Endodermal cell (in vitro differentiated cells): ENCODE results near the gene ERBIN. TPM values are rescaled to one million over a fixed set of nuclear protein-coding genes. Genes with fewer than 3 reads are reported as not detected.

Source experiments
- DNase-seq: peaks from one replicate; pipeline ENCODE4 v3.0.0-alpha.2; 2017
- H3K27ac ChIP-seq: 2 replicates; pipeline ENCODE4 v1.5.1; 2013; ENCODE audit warnings: mild to moderate bottlenecking, low read depth, low read length, moderate library complexity
- H3K27me3 ChIP-seq: 2 replicates; pipeline ENCODE4 v1.6.1; 2013; ENCODE audit warnings: mild to moderate bottlenecking, low read length, moderate library complexity; ENCODE audit not compliant: insufficient read depth, control insufficient read depth, poor library complexity, severe bottlenecking
- H3K36me3 ChIP-seq: 2 replicates; pipeline ENCODE4 v1.7.0; 2013; ENCODE audit warnings: mild to moderate bottlenecking, low read length, moderate library complexity; ENCODE audit not compliant: control insufficient read depth, insufficient read depth
- H3K4me1 ChIP-seq: one replicate; pipeline ENCODE4 v1.7.0; 2013; ENCODE audit warnings: low read length; ENCODE audit not compliant: control insufficient read depth, insufficient read depth
- H3K4me3 ChIP-seq: 2 replicates; pipeline ENCODE4 v1.5.1; 2013; ENCODE audit warnings: mild to moderate bottlenecking, low read length, moderate library complexity
- H3K9ac ChIP-seq: 2 replicates; pipeline ENCODE4 v1.6.1; 2013; ENCODE audit warnings: mild to moderate bottlenecking, low read length, moderate library complexity; ENCODE audit not compliant: poor library complexity, severe bottlenecking; ENCODE audit errors: extremely low read depth
- H3K9me3 ChIP-seq: 2 replicates; pipeline ENCODE4 v1.6.1; 2013; ENCODE audit warnings: mild to moderate bottlenecking, low read length, moderate library complexity; ENCODE audit not compliant: control insufficient read depth
- H3K27ac Mint-ChIP-seq: 2 replicates; pipeline ENCODE4 v1.8.0; 2020; ENCODE audit warnings: mixed read lengths
- H3K27me3 Mint-ChIP-seq: 2 replicates; pipeline ENCODE4 v1.8.0; 2021; ENCODE audit warnings: mild to moderate bottlenecking, mixed read lengths; ENCODE audit not compliant: insufficient read depth
- H3K36me3 Mint-ChIP-seq: 2 replicates; pipeline ENCODE4 v1.8.0; 2020; ENCODE audit warnings: low read depth, mixed read lengths
- H3K4me1 Mint-ChIP-seq: 2 replicates; pipeline ENCODE4 v1.8.0; 2020; ENCODE audit warnings: mixed read lengths
- H3K4me3 Mint-ChIP-seq: 2 replicates; pipeline ENCODE4 v1.8.0; 2020; ENCODE audit warnings: mild to moderate bottlenecking, moderate library complexity, mixed read lengths
- H3K9me3 Mint-ChIP-seq: 2 replicates; pipeline ENCODE4 v1.8.0; 2020; ENCODE audit warnings: mild to moderate bottlenecking, mixed read lengths
- WGBS, 2 experiments: methylation state at CpG; one replicate each; pipeline versions ENCODE4 v1.1.5 to v1.1.7; 2013; ENCODE audit warnings: missing lambda C conversion rate in 2 of 2, mixed read lengths in 1 of 2; ENCODE audit not compliant: insufficient coverage in 1 of 2, insufficient read length in 1 of 2; 5-methylcytosine and 5-hydroxymethylcytosine counted together
- total RNA-seq, 2 donors: library from RNA; stranded (reverse); fragmentation: NEBNext Ultra II Directional in 1 of 2; extraction: Animal tissue kit (Norgen Biotek cat#: 25700) in 1 of 2; gene quantifications; 2 replicates in 1 of 2; 3 replicates in 1 of 2; pipeline ENCODE4 v1.2.1, GENCODE V29; 2021
- TF ChIP-seq, protein P1 (sequence below): fragments of 200-600 bp; sonication (generic); conservative IDR thresholded peaks from 2 replicates; pipeline ENCODE4 v1.5.0; 2021; ENCODE audit warnings: antibody characterized with exemption, mild to moderate bottlenecking

Gene ERBIN
- total RNA-seq, 2 donors from 2014 or later: 51.8 to 54.4 TPM

DNA sequence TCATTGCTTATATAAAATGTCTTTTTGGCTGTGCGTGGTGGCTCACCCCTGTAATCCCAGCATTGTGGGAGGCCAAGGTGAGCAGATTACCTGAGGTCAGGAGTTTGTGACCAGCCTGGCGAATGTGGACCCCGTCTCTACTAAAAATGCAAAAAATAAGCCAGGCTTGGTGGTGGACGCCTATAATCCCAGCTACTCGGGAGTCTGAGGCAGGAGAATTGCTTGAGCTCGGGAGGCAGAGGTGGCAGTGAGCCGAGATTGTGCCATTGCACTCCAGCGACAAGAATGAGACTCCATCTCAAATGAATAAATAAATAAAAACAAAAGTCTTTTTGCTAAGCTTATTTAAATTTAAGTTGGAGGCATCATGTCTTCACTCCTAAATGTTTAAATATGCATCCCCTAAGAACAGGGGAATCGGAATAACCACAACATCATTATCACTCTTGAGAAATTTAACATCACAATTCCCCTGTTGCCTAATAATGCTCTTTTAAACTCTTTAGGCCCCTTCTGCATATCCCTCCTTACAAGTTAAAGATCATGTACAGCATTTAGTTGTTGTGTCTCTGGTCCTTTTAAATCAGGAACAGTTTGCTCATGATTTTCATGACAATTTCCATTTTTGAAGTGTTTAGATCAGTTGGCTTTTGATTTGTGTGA is 72.8 kb downstream of the ERBIN start:
- no peaks in the 10 kb centered on the region for H3K27me3 ChIP-seq
- H3K36me3 ChIP-seq: peaks cover 31% of the 10 kb centered on the region
- H3K4me1 ChIP-seq: no peaks in the 10 kb centered on the region
- H3K36me3 Mint-ChIP-seq: peaks cover 43% of the 10 kb centered on the region
- no peak overlapping the region for H3K4me3 ChIP-seq
- H3K9ac ChIP-seq: no peak overlapping the region
- WGBS, 2 experiments: 88 to 92% methylated on average over 5 to 9 of the region's 9 CpGs
- TF ChIP-seq, protein P1, sequence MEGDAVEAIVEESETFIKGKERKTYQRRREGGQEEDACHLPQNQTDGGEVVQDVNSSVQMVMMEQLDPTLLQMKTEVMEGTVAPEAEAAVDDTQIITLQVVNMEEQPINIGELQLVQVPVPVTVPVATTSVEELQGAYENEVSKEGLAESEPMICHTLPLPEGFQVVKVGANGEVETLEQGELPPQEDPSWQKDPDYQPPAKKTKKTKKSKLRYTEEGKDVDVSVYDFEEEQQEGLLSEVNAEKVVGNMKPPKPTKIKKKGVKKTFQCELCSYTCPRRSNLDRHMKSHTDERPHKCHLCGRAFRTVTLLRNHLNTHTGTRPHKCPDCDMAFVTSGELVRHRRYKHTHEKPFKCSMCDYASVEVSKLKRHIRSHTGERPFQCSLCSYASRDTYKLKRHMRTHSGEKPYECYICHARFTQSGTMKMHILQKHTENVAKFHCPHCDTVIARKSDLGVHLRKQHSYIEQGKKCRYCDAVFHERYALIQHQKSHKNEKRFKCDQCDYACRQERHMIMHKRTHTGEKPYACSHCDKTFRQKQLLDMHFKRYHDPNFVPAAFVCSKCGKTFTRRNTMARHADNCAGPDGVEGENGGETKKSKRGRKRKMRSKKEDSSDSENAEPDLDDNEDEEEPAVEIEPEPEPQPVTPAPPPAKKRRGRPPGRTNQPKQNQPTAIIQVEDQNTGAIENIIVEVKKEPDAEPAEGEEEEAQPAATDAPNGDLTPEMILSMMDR: no peak
- H3K27ac Mint-ChIP-seq: no peak overlapping the region
- peaks cover 2% of the 10 kb centered on the region for H3K9me3 Mint-ChIP-seq
- DNase-seq: no peak
- H3K27me3 Mint-ChIP-seq: no peaks in the 10 kb centered on the region
- H3K4me1 Mint-ChIP-seq: peaks cover 15% of the 10 kb centered on the region
- peaks cover 3% of the 10 kb centered on the region for H3K9me3 ChIP-seq
- H3K27ac ChIP-seq: no peak overlapping the region
- no peak overlapping the region for H3K4me3 Mint-ChIP-seq

DNA sequence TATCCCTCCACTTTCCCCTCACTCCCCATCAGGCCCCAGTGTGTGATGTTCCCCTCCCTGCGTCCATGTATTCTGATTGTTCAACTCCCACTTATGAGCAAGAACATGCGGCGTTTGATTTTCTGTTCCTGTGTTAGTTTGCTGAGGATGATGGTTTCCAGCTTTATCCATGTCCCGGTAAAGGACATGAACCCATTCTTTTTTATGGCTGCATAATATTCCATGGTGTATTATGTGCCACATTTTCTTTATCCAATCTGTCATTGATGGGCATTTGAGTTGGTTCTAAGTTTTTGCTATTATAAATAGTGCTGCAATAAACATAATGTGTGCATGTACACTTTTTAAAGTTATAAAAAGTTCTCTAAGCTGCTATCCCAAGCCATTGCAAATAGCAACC is 75.6 kb downstream of the ERBIN start:
- no peak overlapping the region for H3K27ac Mint-ChIP-seq
- WGBS, 2 experiments: 93 to 98% methylated on average over 4 of the region's 4 CpGs
- Histone ChIP-seq H3K27me3 (no peaks in the 10 kb centered on the region), H3K4me3 (no peak overlapping the region), H3K9me3 (peaks cover 3% of the 10 kb centered on the region), H3K36me3 (peaks cover 19% of the 10 kb centered on the region), H3K27ac (no peak overlapping the region), H3K9ac (no peak overlapping the region), H3K4me1 (no peaks in the 10 kb centered on the region)
- no peaks in the 10 kb centered on the region for H3K27me3 Mint-ChIP-seq
- no peak for DNase-seq
- no peak overlapping the region for H3K4me3 Mint-ChIP-seq
- peaks cover 50% of the 10 kb centered on the region for H3K36me3 Mint-ChIP-seq
- TF ChIP-seq, protein P1: no peak
- peaks cover 9% of the 10 kb centered on the region for H3K9me3 Mint-ChIP-seq
- H3K4me1 Mint-ChIP-seq: peaks cover 13% of the 10 kb centered on the region

DNA sequence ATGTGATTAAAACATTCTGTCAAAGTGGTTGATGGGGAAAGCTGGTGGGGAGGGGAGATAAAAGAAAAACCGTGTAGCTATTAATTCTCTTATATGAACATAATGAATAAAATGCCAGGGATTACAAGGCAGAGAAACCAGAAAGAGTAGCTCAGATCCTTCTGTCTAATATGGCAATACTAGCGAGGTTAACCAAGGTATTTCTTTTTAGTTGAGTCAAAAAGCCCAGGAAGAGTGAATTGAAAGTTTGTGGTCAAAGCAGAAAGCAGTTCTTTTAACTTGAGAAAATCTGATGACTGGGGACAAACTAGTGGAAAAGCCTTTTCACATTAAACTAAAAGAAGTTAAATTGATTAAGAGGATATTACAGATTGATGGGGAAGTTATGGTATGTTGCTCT is 76.0 kb downstream of the ERBIN start:
- Histone ChIP-seq H3K27me3 (no peaks in the 10 kb centered on the region), H3K9ac (no peak overlapping the region), H3K4me1 (no peaks in the 10 kb centered on the region), H3K36me3 (peaks cover 15% of the 10 kb centered on the region), H3K4me3 (no peak overlapping the region), H3K27ac (no peak overlapping the region), H3K9me3 (peaks cover 3% of the 10 kb centered on the region)
- Mint-ChIP-seq H3K27ac (no peak overlapping the region), H3K36me3 (peaks cover 50% of the 10 kb centered on the region), H3K27me3 (no peaks in the 10 kb centered on the region), H3K9me3 (peaks cover 9% of the 10 kb centered on the region), H3K4me3 (no peak overlapping the region), H3K4me1 (peaks cover 13% of the 10 kb centered on the region)
- WGBS, 2 experiments: 89 to 99% methylated on average over 1 to 2 of the region's 2 CpGs
- TF ChIP-seq, protein P1: no peak
- no peak for DNase-seq
